ENCODE results near the gene BCL11A.

Gene BCL11A

DNA sequence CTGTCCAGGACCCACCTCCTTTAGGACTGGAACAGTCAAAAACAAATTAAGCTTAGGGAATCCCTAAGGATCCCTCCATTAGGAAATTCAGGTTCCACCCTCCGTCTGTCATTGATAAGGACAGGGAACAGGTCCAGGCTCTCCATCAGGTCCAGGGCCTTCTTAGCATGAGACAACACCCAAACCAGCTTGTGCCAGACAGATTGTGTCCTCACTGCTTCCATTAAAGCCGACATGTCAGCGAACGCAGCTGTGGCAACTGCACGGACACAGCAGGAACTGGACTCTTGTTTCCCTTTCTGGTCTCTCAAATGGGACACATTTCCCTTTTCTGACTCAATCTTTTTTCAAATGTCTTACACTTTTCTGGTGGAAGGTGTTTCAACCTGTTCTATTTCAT is 81.4 kb downstream of the BCL11A start:
- Histone ChIP-seq H4K20me1 (ENCODE audit: control insufficient read depth, insufficient read depth, low read depth, low read length) (0 out of 2 replicates have a peak, but pooled peaks cover 7% of the 10 kb centered on the region), H3K27ac (ENCODE audit: low read depth, low read length) (no peak overlapping the region), H3K4me3 (ENCODE audit: low read length) (no peak overlapping the region), H3K79me2 (ENCODE audit: control insufficient read depth, low read length) (peaks cover 96% of the 10 kb centered on the region), H3F3A (ENCODE audit: control insufficient read depth, insufficient read depth) (peaks cover 28% of the 10 kb centered on the region), H3K9me2 (replicated peaks; ENCODE audit: control insufficient read depth, low read length) (no peaks in the 10 kb centered on the region), H3K9me3 (ENCODE audit: control insufficient read depth, insufficient read depth, low read length) (no peaks in the 10 kb centered on the region), H3K4me2 (ENCODE audit: low read length) (no peak overlapping the region), H3K4me1 (ENCODE audit: control insufficient read depth, low read length) (peaks cover 6% of the 10 kb centered on the region), H3K36me3 (ENCODE audit: control insufficient read depth, low read length) (peaks cover 96% of the 10 kb centered on the region), H3K27me3 (ENCODE audit: control insufficient read depth, low read length) (no peaks in the 10 kb centered on the region)
- TF ChIP-seq EZH2phosphoT487 (IDR thresholded peaks at IDR 0.05; ENCODE audit: borderline replicate concordance, low read length): no peak
- TF ChIP-seq, protein P1, sequence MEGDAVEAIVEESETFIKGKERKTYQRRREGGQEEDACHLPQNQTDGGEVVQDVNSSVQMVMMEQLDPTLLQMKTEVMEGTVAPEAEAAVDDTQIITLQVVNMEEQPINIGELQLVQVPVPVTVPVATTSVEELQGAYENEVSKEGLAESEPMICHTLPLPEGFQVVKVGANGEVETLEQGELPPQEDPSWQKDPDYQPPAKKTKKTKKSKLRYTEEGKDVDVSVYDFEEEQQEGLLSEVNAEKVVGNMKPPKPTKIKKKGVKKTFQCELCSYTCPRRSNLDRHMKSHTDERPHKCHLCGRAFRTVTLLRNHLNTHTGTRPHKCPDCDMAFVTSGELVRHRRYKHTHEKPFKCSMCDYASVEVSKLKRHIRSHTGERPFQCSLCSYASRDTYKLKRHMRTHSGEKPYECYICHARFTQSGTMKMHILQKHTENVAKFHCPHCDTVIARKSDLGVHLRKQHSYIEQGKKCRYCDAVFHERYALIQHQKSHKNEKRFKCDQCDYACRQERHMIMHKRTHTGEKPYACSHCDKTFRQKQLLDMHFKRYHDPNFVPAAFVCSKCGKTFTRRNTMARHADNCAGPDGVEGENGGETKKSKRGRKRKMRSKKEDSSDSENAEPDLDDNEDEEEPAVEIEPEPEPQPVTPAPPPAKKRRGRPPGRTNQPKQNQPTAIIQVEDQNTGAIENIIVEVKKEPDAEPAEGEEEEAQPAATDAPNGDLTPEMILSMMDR (IDR thresholded peaks at IDR 0.05; ENCODE audit: low read depth, low read length, poor library complexity, severe bottlenecking): no peak

- Histone ChIP-seq H3K4me3 (ENCODE audit: low read length) (no peak overlapping the region), H3K9me3 (ENCODE audit: control insufficient read depth, insufficient read depth, low read length) (no peaks in the 10 kb centered on the region), H3K9me2 (replicated peaks; ENCODE audit: control insufficient read depth, low read length) (no peaks in the 10 kb centered on the region), H3K79me2 (ENCODE audit: control insufficient read depth, low read length) (peaks cover 96% of the 10 kb centered on the region), H3F3A (ENCODE audit: control insufficient read depth, insufficient read depth) (peaks cover 27% of the 10 kb centered on the region), H4K20me1 (ENCODE audit: control insufficient read depth, insufficient read depth, low read depth, low read length) (0 out of 2 replicates have a peak, but pooled peaks cover 7% of the 10 kb centered on the region), H3K4me1 (ENCODE audit: control insufficient read depth, low read length) (peaks cover 3% of the 10 kb centered on the region; the same call in 1 of the 2 replicates), H3K4me2 (ENCODE audit: low read length) (no peak overlapping the region), H3K36me3 (ENCODE audit: control insufficient read depth, low read length) (peaks cover 96% of the 10 kb centered on the region), H3K27me3 (ENCODE audit: control insufficient read depth, low read length) (no peaks in the 10 kb centered on the region), H3K27ac (ENCODE audit: low read depth, low read length) (no peak overlapping the region)
- TF ChIP-seq EZH2phosphoT487 (IDR thresholded peaks at IDR 0.05; ENCODE audit: borderline replicate concordance, low read length): no peak
- TF ChIP-seq, protein P1 (IDR thresholded peaks at IDR 0.05; ENCODE audit: low read depth, low read length, poor library complexity, severe bottlenecking): no peak
Measured at GRCh38 chr2:60470340-60470739, 83.1 kb downstream of the BCL11A start.

- peaks cover 2% of the 10 kb centered on the region; the same call in 1 of the 2 replicates for H3K4me1 ChIP-seq (ENCODE audit: control insufficient read depth, low read length)
Measured at GRCh38 chr2:60469536-60470317, 83.7 kb downstream of the BCL11A start.

More at GRCh38 chr2:60469536-60470317, 83.7 kb downstream of the BCL11A start:
- H3K4me3 ChIP-seq (ENCODE audit: low read length): no peak overlapping the region
- peaks cover 96% of the 10 kb centered on the region for H3K79me2 ChIP-seq (ENCODE audit: control insufficient read depth, low read length)
- no peak overlapping the region for H3K4me2 ChIP-seq (ENCODE audit: low read length)
- H3F3A ChIP-seq (ENCODE audit: control insufficient read depth, insufficient read depth): peaks cover 28% of the 10 kb centered on the region
- H3K9me3 ChIP-seq (ENCODE audit: control insufficient read depth, insufficient read depth, low read length): no peaks in the 10 kb centered on the region
- no peaks in the 10 kb centered on the region for H3K27me3 ChIP-seq (ENCODE audit: control insufficient read depth, low read length)
- TF ChIP-seq, protein P1 (IDR thresholded peaks at IDR 0.05; ENCODE audit: low read depth, low read length, poor library complexity, severe bottlenecking): no peak
- TF ChIP-seq EZH2phosphoT487 (IDR thresholded peaks at IDR 0.05; ENCODE audit: borderline replicate concordance, low read length): no peak
- H3K36me3 ChIP-seq (ENCODE audit: control insufficient read depth, low read length): peaks cover 96% of the 10 kb centered on the region
- no peak overlapping the region for H3K27ac ChIP-seq (ENCODE audit: low read depth, low read length)
- no peaks in the 10 kb centered on the region for H3K9me2 ChIP-seq (replicated peaks; ENCODE audit: control insufficient read depth, low read length)
- 0 out of 2 replicates have a peak, but pooled peaks cover 7% of the 10 kb centered on the region for H4K20me1 ChIP-seq (ENCODE audit: control insufficient read depth, insufficient read depth, low read depth, low read length)

All from DOHH2 (cell line).